ENCODE measurements around the gene TMED9. TPM values are rescaled to one million over a fixed set of nuclear protein-coding genes. Genes with fewer than 3 reads are reported as not detected.

TMED9 gene
- 100 to 1,000 TPM in 1 of 2 donors, 10 to 100 TPM in 1; 94.0 to 114 TPM for total RNA-seq

- peaks cover 29 to 40% of the 10 kb centered on the region in 2 donors for H3K36me3 Mint-ChIP-seq
- ATAC-seq (peak; percentile 95 to 96), DNase-seq (ENCODE audit: low spot score in 2 of 2) (peak; percentile 90 to 92)
- no peaks in the 10 kb centered on the region for H3K9me3 Mint-ChIP-seq
- peak within 1 kb of the TSS; percentile 90 to 98 for H3K27ac Mint-ChIP-seq
Observed at GRCh38 chr5:177592010-177592834, at the start of gene TMED9. TMED9 (plus strand) TSS chr5:177592203; CDS start chr5:177592215, 12 bp downstream.

GRCh38 chr5:177542816-177543465, 49.1 kb upstream of the TMED9 start:
- Mint-ChIP-seq H3K27ac (no peak overlapping the region), H3K9me3 (no peaks in the 10 kb centered on the region), H3K36me3 (peaks cover 0 to 4% of the 10 kb centered on the region in 2 donors)
- DNase-seq (ENCODE audit: low spot score in 2 of 2) (no peak), ATAC-seq (no peak)

GRCh38 chr5:177545487-177546257, 46.3 kb upstream of the TMED9 start:
- Mint-ChIP-seq H3K9me3 (no peaks in the 10 kb centered on the region), H3K27ac (peak overlapping the region; percentile 20 to 63), H3K36me3 (peaks cover 0 to 4% of the 10 kb centered on the region in 2 donors)
- DNase-seq (ENCODE audit: low spot score in 2 of 2) (no peak), ATAC-seq (no peak)

GRCh38 chr5:177546258-177546741, 45.7 kb upstream of the TMED9 start:
- no peak for DNase-seq (ENCODE audit: low spot score in 2 of 2)
- Mint-ChIP-seq H3K36me3 (peaks cover 0 to 4% of the 10 kb centered on the region in 2 donors), H3K9me3 (no peaks in the 10 kb centered on the region), H3K27ac (peak overlapping the region; percentile 20 to 50)
- ATAC-seq = peak in 1 of 2 donors; percentile 67

- Mint-ChIP-seq H3K9me3 (no peaks in the 10 kb centered on the region), H3K36me3 (peaks cover 3 to 10% of the 10 kb centered on the region in 2 donors), H3K27ac (no peak overlapping the region)
- DNase-seq (ENCODE audit: low spot score in 2 of 2) = no peak
- no peak for ATAC-seq
Observed at GRCh38 chr5:177547736-177548135, 44.3 kb upstream of the TMED9 start.

- Mint-ChIP-seq H3K9me3 (no peaks in the 10 kb centered on the region), H3K36me3 (peaks cover 10 to 11% of the 10 kb centered on the region in 2 donors), H3K27ac (no peak overlapping the region)
- ATAC-seq (no peak), DNase-seq (ENCODE audit: low spot score in 2 of 2) (no peak)
Observed at GRCh38 chr5:177548495-177548894, 43.5 kb upstream of the TMED9 start.

- H3K27ac Mint-ChIP-seq = no peak overlapping the region
- DNase-seq (ENCODE audit: low spot score in 2 of 2) (no peak), ATAC-seq (no peak)
- H3K36me3 Mint-ChIP-seq = peaks cover 16 to 18% of the 10 kb centered on the region in 2 donors
- H3K9me3 Mint-ChIP-seq = no peaks in the 10 kb centered on the region
Observed at GRCh38 chr5:177550122-177550521, 41.9 kb upstream of the TMED9 start.

- no peak for DNase-seq (ENCODE audit: low spot score in 2 of 2)
- Mint-ChIP-seq H3K36me3 (peaks cover 12 to 18% of the 10 kb centered on the region in 2 donors), H3K27ac (peak overlapping the region in 1 of 2 donors; percentile 74), H3K9me3 (no peaks in the 10 kb centered on the region)
- no peak for ATAC-seq
Observed at GRCh38 chr5:177552839-177553455, 39.1 kb upstream of the TMED9 start.

- H3K27ac Mint-ChIP-seq = peak overlapping the region in 1 of 2 donors; percentile 88
- peak; percentile 48 to 65 for DNase-seq (ENCODE audit: low spot score in 2 of 2)
- no peaks in the 10 kb centered on the region for H3K9me3 Mint-ChIP-seq
- peak; percentile 50 to 55 for ATAC-seq
- H3K36me3 Mint-ChIP-seq = peaks cover 12 to 18% of the 10 kb centered on the region in 2 donors
Observed at GRCh38 chr5:177553671-177554429, 38.2 kb upstream of the TMED9 start.

GRCh38 chr5:177554474-177555111, 37.4 kb upstream of the TMED9 start, which contains the start of gene FAM193B:
FAM193B (minus strand) TSS chr5:177554563; CDS start chr5:177554458, 105 bp downstream.
- Mint-ChIP-seq H3K27ac (peak within 1 kb of the TSS; percentile 85 to 88), H3K36me3 (peaks cover 12 to 18% of the 10 kb centered on the region in 2 donors)
- peak; percentile 98 to 99 for ATAC-seq

GRCh38 chr5:177555228-177555627, 36.8 kb upstream of the TMED9 start:
- H3K27ac Mint-ChIP-seq = peak overlapping the region in 1 of 2 donors; percentile 88
- no peaks in the 10 kb centered on the region for H3K9me3 Mint-ChIP-seq
- no peak for ATAC-seq
- no peak for DNase-seq (ENCODE audit: low spot score in 2 of 2)
- H3K36me3 Mint-ChIP-seq = peaks cover 12 to 18% of the 10 kb centered on the region in 2 donors

More at GRCh38 chr5:177554474-177555111, 37.4 kb upstream of the TMED9 start, which contains the start of gene FAM193B:
- DNase-seq (ENCODE audit: low spot score in 2 of 2) = peak; percentile 94 to 99
- no peaks in the 10 kb centered on the region for H3K9me3 Mint-ChIP-seq

GRCh38 chr5:177555665-177556064, 36.3 kb upstream of the TMED9 start:
- Mint-ChIP-seq H3K9me3 (no peaks in the 10 kb centered on the region), H3K27ac (no peak overlapping the region), H3K36me3 (peaks cover 12 to 18% of the 10 kb centered on the region in 2 donors)
- ATAC-seq (no peak), DNase-seq (ENCODE audit: low spot score in 2 of 2) (no peak)

GRCh38 chr5:177557041-177557647, 34.9 kb upstream of the TMED9 start:
- ATAC-seq (no peak), DNase-seq (ENCODE audit: low spot score in 2 of 2) (no peak)
- Mint-ChIP-seq H3K27ac (no peak overlapping the region), H3K36me3 (peaks cover 8 to 18% of the 10 kb centered on the region in 2 donors), H3K9me3 (no peaks in the 10 kb centered on the region)

GRCh38 chr5:177557796-177558195, 34.2 kb upstream of the TMED9 start:
- no peak for ATAC-seq
- H3K9me3 Mint-ChIP-seq = no peaks in the 10 kb centered on the region
- peaks cover 6 to 14% of the 10 kb centered on the region in 2 donors for H3K36me3 Mint-ChIP-seq
- DNase-seq (ENCODE audit: low spot score in 2 of 2) = no peak
- H3K27ac Mint-ChIP-seq = no peak overlapping the region
